GM23248 (cell line): ENCODE results near the gene HSPB3. TPM values are rescaled to one million over a fixed set of nuclear protein-coding genes. Genes with fewer than 3 reads are reported as not detected.
A peak's percentile ranks its signal among the peaks of the same experiment; 100 is the strongest.

ENCODE experiments used
- DNase-seq: peaks from one replicate; pipeline ENCODE4 v3.0.0-alpha.2; 2015
- H2AFZ ChIP-seq: fragments of 200-600 bp; sonication (generic); 2 replicates; pipeline ENCODE4 v1.6.1; 2016; ENCODE audit warnings: antibody characterized with exemption
- H3F3A ChIP-seq: fragments of 200-600 bp; sonication (generic); 2 replicates; pipeline ENCODE4 v1.6.1; 2016; ENCODE audit warnings: mild to moderate bottlenecking, antibody characterized with exemption, mixed run types; ENCODE audit not compliant: insufficient read depth
- H3K27ac ChIP-seq: fragments of 200-600 bp; sonication (generic); 2 replicates; pipeline ENCODE4 v1.5.1; 2016; ENCODE audit warnings: mild to moderate bottlenecking
- H3K27me3 ChIP-seq: fragments of 200-600 bp; sonication (generic); replicated peaks from 2 replicates; pipeline ENCODE4 v1.6.1; 2016; ENCODE audit warnings: mild to moderate bottlenecking; ENCODE audit not compliant: insufficient read depth
- H3K36me3 ChIP-seq: fragments of 200-600 bp; sonication (generic); 2 replicates; pipeline ENCODE4 v1.6.1; 2016; ENCODE audit warnings: low read depth, mild to moderate bottlenecking
- H3K4me1 ChIP-seq: fragments of 200-600 bp; sonication (generic); 2 replicates; pipeline ENCODE4 v1.6.1; 2016; ENCODE audit warnings: mild to moderate bottlenecking; ENCODE audit not compliant: insufficient read depth
- H3K4me2 ChIP-seq: fragments of 200-600 bp; sonication (generic); one replicate; pipeline ENCODE4 v1.6.1; 2016; ENCODE audit warnings: mild to moderate bottlenecking; ENCODE audit not compliant: unreplicated experiment
- H3K4me3 ChIP-seq: fragments of 200-600 bp; sonication (generic); 2 replicates; pipeline ENCODE4 v1.5.1; 2016; ENCODE audit warnings: mild to moderate bottlenecking
- H3K79me2 ChIP-seq: fragments of 200-600 bp; sonication (generic); 2 replicates; pipeline ENCODE4 v1.6.1; 2016; ENCODE audit warnings: mild to moderate bottlenecking; ENCODE audit not compliant: insufficient read depth
- H3K9ac ChIP-seq: fragments of 200-600 bp; sonication (generic); 2 replicates; pipeline ENCODE4 v1.6.1; 2016; ENCODE audit warnings: mild to moderate bottlenecking
- H3K9me2 ChIP-seq: fragments of 200-600 bp; sonication (generic); 2 replicates; pipeline ENCODE4 v1.6.1; 2016; ENCODE audit warnings: mixed run types, mild to moderate bottlenecking, moderate library complexity; ENCODE audit not compliant: insufficient read depth
- H3K9me3 ChIP-seq: fragments of 200-600 bp; sonication (generic); one replicate; pipeline ENCODE4 v1.6.1; 2017; ENCODE audit warnings: low read depth
- H4K20me1 ChIP-seq: fragments of 200-600 bp; sonication (generic); 2 replicates; pipeline ENCODE4 v1.6.0; 2016; ENCODE audit not compliant: insufficient read depth
- EZH2 ChIP-seq: fragments of 200-600 bp; sonication (generic); IDR thresholded peaks from 2 replicates; pipeline ENCODE4 v1.6.1; 2018; ENCODE audit warnings: antibody characterized with exemption, mild to moderate bottlenecking; ENCODE audit not compliant: insufficient read depth, poor library complexity, severe bottlenecking
- EZH2phosphoT487 ChIP-seq: fragments of 200-600 bp; sonication (generic); IDR thresholded peaks from 2 replicates; pipeline ENCODE4 v1.6.1; 2018; ENCODE audit warnings: antibody characterized with exemption, moderate library complexity, mild to moderate bottlenecking, low read depth; ENCODE audit not compliant: insufficient read depth
- WGBS, 2 experiments: methylation state at CpG; one replicate each; pipeline ENCODE4 v1.1.6; 2015 to 2017; ENCODE audit warnings: low lambda C conversion rate in 2 of 2, low coverage in 1 of 2; ENCODE audit errors: missing lambda C conversion rate in 2 of 2; 5-methylcytosine and 5-hydroxymethylcytosine counted together
- in situ Hi-C: fragments of 300-500 bp; cut with MboI; formaldehyde crosslinking; loops from 2 replicates; pipeline ENCODE4 v1.15.0; 2020
- polyA plus RNA-seq: library from polyadenylated mRNA; unstranded; fragments of >200 nt; fragmentation: Nextera tagmentation; extraction: Ambion mirVana; gene quantifications from 2 replicates; pipeline ENCODE4 v1.2.1, GENCODE V29; 2016
- total RNA-seq: library from RNA; depleted of rRNA; stranded (reverse); fragments of >200 nt; shearing (Covaris generic); gene quantifications from 2 replicates; pipeline ENCODE4 v1.2.3, GENCODE V29; 2014

The HSPB3 gene
- total and polyA plus RNA-seq, 2 experiments from 2014 or later: 4.1 to 5.4 TPM

DNA sequence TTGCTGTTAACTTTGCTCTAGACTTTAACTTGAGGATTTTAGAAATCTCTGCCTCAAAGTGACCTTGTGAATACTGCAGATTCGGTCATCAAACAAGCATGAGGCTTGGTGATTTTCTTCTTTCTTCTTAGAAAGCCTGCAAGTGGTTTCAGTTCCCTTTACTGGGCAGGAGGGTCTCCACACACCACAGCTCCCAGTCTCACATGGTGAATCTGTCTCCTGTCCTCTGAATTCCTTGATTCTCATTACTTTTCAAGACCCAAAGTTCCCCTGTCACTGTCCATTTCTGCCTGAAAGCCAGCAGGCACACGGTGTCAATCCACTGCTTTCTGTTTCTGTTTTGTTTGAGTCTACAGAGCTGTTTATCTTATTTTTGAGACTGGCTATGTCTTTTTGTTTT is 14.1 kb downstream of the HSPB3 start:
- DNase-seq: peak; percentile 46
- H3K9me3 ChIP-seq: no peaks in the 10 kb centered on the region
- 4 to 7% methylated on average over 2 of the region's 2 CpGs for WGBS, 2 experiments
- H3K27me3 ChIP-seq: no peaks in the 10 kb centered on the region
- peak overlapping the region; percentile 63 for H3K9ac ChIP-seq
- H3K4me2 ChIP-seq: peak overlapping the region; percentile 87
- H3K27ac ChIP-seq: peak overlapping the region; percentile 61
- peak overlapping the region; percentile 69 for H3K4me3 ChIP-seq
- H3F3A ChIP-seq: peaks cover 27% of the 10 kb centered on the region
- H3K36me3 ChIP-seq: no peaks in the 10 kb centered on the region
- TF ChIP-seq EZH2phosphoT487 (no peak), EZH2 (no peak)
- H4K20me1 ChIP-seq: no peaks in the 10 kb centered on the region
- H3K79me2 ChIP-seq: no peaks in the 10 kb centered on the region
- H3K9me2 ChIP-seq: no peaks in the 10 kb centered on the region
- in situ Hi-C loops: no loop called here
- peak overlapping the region; percentile 89 for H2AFZ ChIP-seq
- peaks cover 24% of the 10 kb centered on the region for H3K4me1 ChIP-seq

DNA sequence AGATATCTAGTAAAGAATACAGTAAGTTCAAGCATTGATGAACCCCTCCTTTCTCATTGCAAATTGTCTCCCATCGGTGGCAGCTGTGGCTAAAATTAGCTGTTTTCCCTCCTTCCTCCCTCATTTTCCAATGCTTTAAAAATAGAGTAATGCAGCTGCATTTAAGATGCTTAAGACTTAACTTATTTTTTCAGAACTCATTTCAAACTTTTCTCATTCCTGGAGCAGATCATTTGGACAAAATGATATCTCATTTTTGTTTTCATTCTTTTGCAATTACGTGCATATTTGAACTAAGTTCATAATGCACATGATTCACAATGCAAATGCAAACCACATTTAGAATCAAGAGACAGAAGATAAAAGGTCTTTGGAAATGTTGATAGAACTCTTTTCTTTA is 14.6 kb downstream of the HSPB3 start:
- Histone ChIP-seq H3K27me3 (no peaks in the 10 kb centered on the region), H3K27ac (peak overlapping the region; percentile 61), H3K9me3 (no peaks in the 10 kb centered on the region), H3K4me2 (peak overlapping the region; percentile 87), H3F3A (peaks cover 27% of the 10 kb centered on the region), H3K4me3 (peak overlapping the region; percentile 69), H4K20me1 (no peaks in the 10 kb centered on the region), H3K9me2 (no peaks in the 10 kb centered on the region), H3K79me2 (no peaks in the 10 kb centered on the region), H3K4me1 (peaks cover 24% of the 10 kb centered on the region), H3K9ac (peak overlapping the region; percentile 63), H2AFZ (peak overlapping the region; percentile 89), H3K36me3 (no peaks in the 10 kb centered on the region)
- in situ Hi-C loops: no loop called here
- peak; percentile 72 for DNase-seq
- 1 to 2% methylated on average over 2 of the region's 2 CpGs for WGBS, 2 experiments
- TF ChIP-seq EZH2phosphoT487: no peak
- TF ChIP-seq EZH2: no peak

DNA sequence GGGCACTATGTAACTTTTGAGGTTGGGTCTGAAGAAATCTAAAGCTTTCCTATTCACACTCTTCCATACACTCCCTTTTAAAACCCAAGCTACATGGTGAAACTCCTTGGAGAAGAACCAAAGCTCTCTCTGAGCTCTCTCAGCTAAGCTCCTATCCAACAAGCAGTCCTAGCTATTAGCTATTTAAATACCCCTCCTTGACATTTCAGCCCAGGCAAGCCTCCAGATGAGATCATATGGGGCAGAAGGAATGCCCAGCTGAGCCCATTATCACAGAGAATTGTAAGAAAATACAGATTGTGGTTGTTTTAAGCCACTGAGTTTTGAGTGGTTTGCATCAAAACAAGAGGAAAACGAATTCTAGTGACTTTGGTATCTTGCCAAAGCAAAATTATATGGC is 15.2 kb downstream of the HSPB3 start:
- Histone ChIP-seq H4K20me1 (no peaks in the 10 kb centered on the region), H3K9me2 (no peaks in the 10 kb centered on the region), H3K4me2 (peak overlapping the region; percentile 87), H3K4me1 (peaks cover 24% of the 10 kb centered on the region), H3K9me3 (no peaks in the 10 kb centered on the region), H2AFZ (no peak overlapping the region; the same call in 1 of the 2 replicates), H3K9ac (0 out of 2 replicates have a peak overlapping the region, but pooled peaks have one; percentile 0), H3F3A (peaks cover 27% of the 10 kb centered on the region), H3K27ac (peak overlapping the region; percentile 61), H3K36me3 (no peaks in the 10 kb centered on the region), H3K79me2 (no peaks in the 10 kb centered on the region), H3K27me3 (no peaks in the 10 kb centered on the region), H3K4me3 (peak overlapping the region; percentile 69)
- DNase-seq: peak; percentile 81
- WGBS, 2 experiments: 8 to 18% methylated on average over 1 of the region's 1 CpG
- TF ChIP-seq EZH2phosphoT487 (no peak), EZH2 (no peak)
- in situ Hi-C loops: no loop called here

DNA sequence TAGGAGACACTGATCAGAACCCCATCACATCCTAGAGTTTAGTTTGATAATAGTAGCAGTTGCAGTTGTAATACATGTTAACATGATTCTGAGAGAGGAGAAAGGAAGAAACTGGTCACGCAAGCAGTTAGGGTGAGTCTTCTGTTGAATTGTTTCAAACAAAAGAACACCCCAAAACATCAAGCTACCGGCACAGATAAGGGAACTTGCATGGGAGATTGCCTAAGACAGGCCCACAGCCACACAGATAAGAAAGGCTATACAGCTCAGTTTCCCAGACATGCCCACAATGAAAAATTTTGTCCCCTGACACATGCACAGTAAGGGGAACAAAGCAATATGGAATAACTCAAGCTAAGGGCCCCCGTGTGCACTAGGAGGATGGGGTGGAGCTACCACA is 15.9 kb downstream of the HSPB3 start:
- H3K27ac ChIP-seq: no peak overlapping the region
- TF ChIP-seq EZH2 (no peak), EZH2phosphoT487 (no peak)
- DNase-seq: no peak
- H3K79me2 ChIP-seq: no peaks in the 10 kb centered on the region
- no peaks in the 10 kb centered on the region for H3K9me3 ChIP-seq
- H3F3A ChIP-seq: peaks cover 27% of the 10 kb centered on the region
- WGBS, 2 experiments: 76 to 78% methylated on average over 3 of the region's 3 CpGs
- no peaks in the 10 kb centered on the region for H3K9me2 ChIP-seq
- no peaks in the 10 kb centered on the region for H4K20me1 ChIP-seq
- H3K27me3 ChIP-seq: no peaks in the 10 kb centered on the region
- no peak overlapping the region for H3K9ac ChIP-seq
- in situ Hi-C loops: no loop called here
- no peaks in the 10 kb centered on the region for H3K36me3 ChIP-seq
- no peak overlapping the region for H2AFZ ChIP-seq
- peaks cover 24% of the 10 kb centered on the region for H3K4me1 ChIP-seq
- H3K4me2 ChIP-seq: no peak overlapping the region
- H3K4me3 ChIP-seq: no peak overlapping the region

DNA sequence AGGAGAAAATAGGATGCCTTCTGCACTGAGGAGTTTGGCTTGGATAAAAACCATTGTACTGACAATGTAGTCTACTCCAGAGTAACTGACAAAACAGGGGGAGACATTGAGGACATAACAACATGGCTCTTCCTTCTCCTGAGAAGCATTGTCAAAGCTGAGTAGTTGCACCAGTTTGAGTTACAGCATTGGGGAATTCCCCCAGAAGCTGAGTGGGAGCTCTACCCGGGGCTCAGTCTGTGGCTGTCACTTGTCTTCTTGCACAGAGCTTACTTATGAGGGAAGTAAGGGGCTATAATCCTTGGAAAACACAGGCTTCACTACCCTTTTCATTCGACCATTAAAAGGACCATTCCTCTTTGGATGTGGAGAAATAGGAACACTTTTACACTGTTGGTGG is 21.2 kb downstream of the HSPB3 start:
- in situ Hi-C loops: no loop called here
- WGBS, 2 experiments: 56 to 61% methylated on average over 2 of the region's 2 CpGs

More for the DNA sequence above, 21.2 kb downstream of the HSPB3 start:
- no peak overlapping the region for H3K4me3 ChIP-seq
- TF ChIP-seq EZH2 (no peak), EZH2phosphoT487 (no peak)
- peaks cover 5% of the 10 kb centered on the region; the same call in 1 of the 2 replicates for H3K4me1 ChIP-seq
- no peak for DNase-seq
- H3K9me2 ChIP-seq: no peaks in the 10 kb centered on the region
- H3K9me3 ChIP-seq: no peaks in the 10 kb centered on the region
- H3K4me2 ChIP-seq: no peak overlapping the region
- no peak overlapping the region for H3K9ac ChIP-seq
- H3K27me3 ChIP-seq: no peaks in the 10 kb centered on the region
- no peaks in the 10 kb centered on the region for H3F3A ChIP-seq
- no peak overlapping the region for H3K27ac ChIP-seq
- H3K36me3 ChIP-seq: no peaks in the 10 kb centered on the region
- no peaks in the 10 kb centered on the region for H4K20me1 ChIP-seq
- H2AFZ ChIP-seq: no peak overlapping the region
- H3K79me2 ChIP-seq: no peaks in the 10 kb centered on the region
